Memory B cell (primary cell): ENCODE results near the gene GLIPR1L2.
"Not testable (repeated sequence)": the region's sequence is repeated elsewhere in the genome, so short reads cannot be mapped to it uniquely, and the experiment has no call there.

Experiments used
- ATAC-seq: fragments of 150-1000 bp; cut with Tn5 transposase; 2 replicates; pipeline ENCODE4 v1.10.0; 2021; ENCODE audit warnings: low read depth, mild to moderate bottlenecking, moderate library complexity
- DNase-seq, 2 donors: peaks; one replicate each; pipeline ENCODE4 v3.0.0; 2022; ENCODE audit warnings: low spot score in 2 of 2
- H3K27ac Mint-ChIP-seq: one replicate; pipeline ENCODE4 v1.8.0; 2022; ENCODE audit warnings: mild to moderate bottlenecking, moderate library complexity, mixed read lengths
- H3K27me3 Mint-ChIP-seq: one replicate; pipeline ENCODE4 v1.8.0; 2022; ENCODE audit warnings: mixed read lengths
- H3K36me3 Mint-ChIP-seq: one replicate; pipeline ENCODE4 v1.8.0; 2022; ENCODE audit warnings: mild to moderate bottlenecking, mixed read lengths
- H3K4me1 Mint-ChIP-seq: one replicate; pipeline ENCODE4 v1.8.0; 2022; ENCODE audit warnings: mixed read lengths
- H3K4me3 Mint-ChIP-seq: one replicate; pipeline ENCODE4 v1.8.0; 2022; ENCODE audit warnings: mild to moderate bottlenecking, moderate library complexity, mixed read lengths
- H3K9me3 Mint-ChIP-seq: one replicate; pipeline ENCODE4 v1.8.0; 2022; ENCODE audit warnings: mixed read lengths

The GLIPR1L2 gene

GRCh38 chr12:75390899-75391538 is at the start of gene GLIPR1L2:
TSS of gene GLIPR1L2 (plus strand) at chr12:75391089. CDS start at chr12:75391117, 28 bp downstream.
- Mint-ChIP-seq H3K9me3 (no peaks in the 10 kb centered on the region), H3K27ac (peak within 1 kb of the TSS; percentile 96), H3K4me1 (peaks cover 31% of the 10 kb centered on the region), H3K4me3 (peak within 1 kb of the TSS; percentile 91), H3K36me3 (peaks cover 2% of the 10 kb centered on the region), H3K27me3 (no peaks in the 10 kb centered on the region)
- peak; percentile 81 to 84 for DNase-seq
- ATAC-seq = peak; percentile 93

DNA sequence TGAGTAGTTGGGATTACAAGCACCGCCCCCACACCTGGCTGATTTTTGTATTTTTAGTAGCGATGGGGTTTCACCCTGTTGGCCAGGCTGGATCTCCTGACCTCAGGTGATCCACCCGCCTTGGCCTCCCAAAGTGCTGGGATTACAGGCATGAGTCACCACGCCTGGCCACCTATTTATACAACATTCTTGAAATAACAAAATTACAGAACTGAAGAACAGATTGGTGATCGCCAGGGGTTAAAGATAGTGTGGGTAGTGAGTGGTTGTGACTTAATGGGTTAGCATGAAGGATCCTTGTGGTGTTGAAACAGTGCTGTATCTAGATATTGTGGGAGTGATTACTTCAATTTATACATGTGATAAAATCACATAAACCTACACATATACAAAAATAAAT is 49.0 kb upstream of the GLIPR1L2 start:
- H3K27ac Mint-ChIP-seq = no peak overlapping the region
- ATAC-seq = no peak
- DNase-seq = no peak
- no peaks in the 10 kb centered on the region for H3K4me1 Mint-ChIP-seq
- H3K27me3 Mint-ChIP-seq = no peaks in the 10 kb centered on the region
- H3K4me3 Mint-ChIP-seq = no peak overlapping the region
- H3K36me3 Mint-ChIP-seq = no peaks in the 10 kb centered on the region
- peaks cover 3% of the 10 kb centered on the region for H3K9me3 Mint-ChIP-seq

DNA sequence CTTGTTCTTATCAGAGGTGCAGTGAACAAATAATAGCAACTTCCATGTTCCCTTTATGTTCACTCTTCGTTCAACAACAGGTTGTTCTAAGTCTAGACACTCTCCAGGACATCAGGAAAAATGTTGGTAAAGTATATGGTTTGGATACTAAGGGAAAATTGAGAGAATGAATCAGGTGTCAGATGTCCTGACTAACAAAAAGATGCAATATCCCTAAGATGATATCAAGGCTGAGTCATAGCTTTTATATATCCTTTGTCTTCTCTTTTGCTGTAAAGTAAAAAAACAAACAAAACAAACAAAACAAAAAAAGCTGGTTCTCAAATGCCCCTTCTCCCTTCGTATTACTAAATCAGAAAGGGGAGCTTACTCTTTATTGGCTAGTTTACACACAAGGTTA is 45.4 kb upstream of the GLIPR1L2 start:
- DNase-seq = no peak
- H3K36me3 Mint-ChIP-seq = no peaks in the 10 kb centered on the region

GRCh38 chr12:75346215-75346614 is 44.7 kb upstream of the GLIPR1L2 start:
- H3K27ac Mint-ChIP-seq, H3K4me1 Mint-ChIP-seq, H3K9me3 Mint-ChIP-seq, H3K4me3 Mint-ChIP-seq, DNase-seq, H3K36me3 Mint-ChIP-seq, H3K27me3 Mint-ChIP-seq: not testable (repeated sequence)
- ATAC-seq = peak; percentile 24

More for the DNA sequence above, 45.4 kb upstream of the GLIPR1L2 start:
- H3K27ac Mint-ChIP-seq = no peak overlapping the region
- no peaks in the 10 kb centered on the region for H3K9me3 Mint-ChIP-seq
- H3K27me3 Mint-ChIP-seq = no peaks in the 10 kb centered on the region
- ATAC-seq = no peak
- H3K4me3 Mint-ChIP-seq = no peak overlapping the region
- no peaks in the 10 kb centered on the region for H3K4me1 Mint-ChIP-seq

GRCh38 chr12:75349946-75350345 is 40.9 kb upstream of the GLIPR1L2 start:
- no peak overlapping the region for H3K27ac Mint-ChIP-seq
- H3K4me3 Mint-ChIP-seq = no peak overlapping the region
- peaks cover 13% of the 10 kb centered on the region for H3K36me3 Mint-ChIP-seq
- DNase-seq (no peak), ATAC-seq (no peak)
- H3K27me3 Mint-ChIP-seq = no peaks in the 10 kb centered on the region
- peaks cover 9% of the 10 kb centered on the region for H3K9me3 Mint-ChIP-seq
- H3K4me1 Mint-ChIP-seq = no peaks in the 10 kb centered on the region

- Mint-ChIP-seq H3K36me3 (peaks cover 16% of the 10 kb centered on the region), H3K4me3 (no peak overlapping the region), H3K4me1 (no peaks in the 10 kb centered on the region), H3K27ac (no peak overlapping the region), H3K9me3 (peaks cover 12% of the 10 kb centered on the region), H3K27me3 (no peaks in the 10 kb centered on the region)
- ATAC-seq (no peak), DNase-seq (no peak)
Measured at GRCh38 chr12:75350413-75350812, 40.5 kb upstream of the GLIPR1L2 start.

- no peak overlapping the region for H3K4me3 Mint-ChIP-seq
- DNase-seq (no peak), ATAC-seq (no peak)
- no peaks in the 10 kb centered on the region for H3K27me3 Mint-ChIP-seq
- peaks cover 16% of the 10 kb centered on the region for H3K36me3 Mint-ChIP-seq
- H3K9me3 Mint-ChIP-seq = peaks cover 12% of the 10 kb centered on the region
- H3K27ac Mint-ChIP-seq = no peak overlapping the region
- no peaks in the 10 kb centered on the region for H3K4me1 Mint-ChIP-seq
Measured at GRCh38 chr12:75354011-75354410, 36.9 kb upstream of the GLIPR1L2 start.

DNA sequence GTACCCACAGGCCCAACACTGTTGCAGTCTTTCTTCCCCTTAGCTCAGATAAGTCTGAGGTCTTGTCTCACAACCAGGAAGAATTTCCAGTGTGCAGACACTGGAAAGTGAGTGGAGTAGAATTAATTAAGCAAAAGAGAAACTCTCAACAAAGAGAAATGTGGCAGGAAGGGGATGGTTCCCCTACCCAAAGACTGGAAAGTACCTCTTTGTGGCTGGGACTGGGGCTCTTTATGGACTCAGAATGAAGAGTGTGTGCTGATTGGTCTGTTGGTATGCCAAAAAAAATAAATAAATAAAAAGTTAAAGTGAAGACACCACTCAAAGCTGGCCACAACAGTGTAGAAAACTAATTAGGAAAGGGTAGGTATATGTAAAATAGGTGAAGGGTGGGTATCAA is 30.0 kb upstream of the GLIPR1L2 start:
- no peak overlapping the region for H3K27ac Mint-ChIP-seq
- peaks cover 9% of the 10 kb centered on the region for H3K9me3 Mint-ChIP-seq
- DNase-seq (no peak), ATAC-seq (peak; percentile 51)
- peaks cover 7% of the 10 kb centered on the region for H3K4me1 Mint-ChIP-seq
- no peaks in the 10 kb centered on the region for H3K27me3 Mint-ChIP-seq
- peaks cover 5% of the 10 kb centered on the region for H3K36me3 Mint-ChIP-seq
- H3K4me3 Mint-ChIP-seq = no peak overlapping the region

DNA sequence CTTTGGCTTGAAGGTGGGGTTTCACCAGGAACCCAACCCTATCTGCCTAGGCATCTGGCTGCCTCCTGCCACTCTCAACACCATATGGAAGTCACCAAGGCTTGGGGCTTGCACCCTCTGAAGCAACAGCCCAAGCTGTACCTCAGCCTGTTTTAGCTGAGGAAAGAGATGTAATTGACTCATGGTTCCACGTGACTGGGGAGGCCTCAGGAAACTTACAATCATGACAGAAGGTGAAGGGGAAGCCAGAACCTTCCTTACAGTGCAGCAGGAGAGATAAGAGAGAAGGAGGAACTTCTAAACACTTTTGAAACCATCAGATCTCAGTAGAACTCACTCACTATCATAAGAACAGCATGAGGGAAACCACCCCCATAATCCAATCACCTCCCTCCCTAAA is 29.5 kb upstream of the GLIPR1L2 start:
- no peak overlapping the region for H3K27ac Mint-ChIP-seq

DNA sequence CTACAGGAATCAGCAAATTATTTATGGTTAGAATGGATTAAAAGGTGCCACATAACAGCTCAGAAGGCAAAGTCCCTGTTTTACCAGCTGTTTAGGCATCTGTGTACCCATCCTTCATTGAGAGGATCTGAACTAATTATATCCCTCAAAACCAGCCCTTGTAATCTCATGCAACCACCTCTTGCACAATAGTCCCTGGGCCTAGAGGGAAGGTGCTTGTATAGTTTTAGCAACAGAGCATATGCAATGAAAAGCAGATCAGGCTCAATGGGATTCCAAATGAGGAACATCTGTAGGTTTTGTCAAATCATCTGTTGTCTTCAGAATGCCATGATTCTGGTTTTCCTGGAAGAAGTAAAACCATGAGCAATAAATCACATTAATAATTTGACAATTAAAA is 26.0 kb upstream of the GLIPR1L2 start:
- peaks cover 9% of the 10 kb centered on the region for H3K9me3 Mint-ChIP-seq
- no peak overlapping the region for H3K4me3 Mint-ChIP-seq
- DNase-seq = no peak
- peaks cover 5% of the 10 kb centered on the region for H3K36me3 Mint-ChIP-seq
- H3K27me3 Mint-ChIP-seq = no peaks in the 10 kb centered on the region
- ATAC-seq = no peak
- H3K27ac Mint-ChIP-seq = no peak overlapping the region
- peaks cover 9% of the 10 kb centered on the region for H3K4me1 Mint-ChIP-seq

More for the DNA sequence above, 29.5 kb upstream of the GLIPR1L2 start:
- no peak overlapping the region for H3K4me3 Mint-ChIP-seq
- H3K27me3 Mint-ChIP-seq = no peaks in the 10 kb centered on the region
- H3K4me1 Mint-ChIP-seq = peaks cover 7% of the 10 kb centered on the region
- no peak for ATAC-seq
- DNase-seq = no peak
- peaks cover 5% of the 10 kb centered on the region for H3K36me3 Mint-ChIP-seq
- peaks cover 9% of the 10 kb centered on the region for H3K9me3 Mint-ChIP-seq

- Mint-ChIP-seq H3K27ac (no peak overlapping the region), H3K4me3 (no peak overlapping the region), H3K4me1 (peaks cover 4% of the 10 kb centered on the region), H3K9me3 (no peaks in the 10 kb centered on the region), H3K36me3 (no peaks in the 10 kb centered on the region), H3K27me3 (no peaks in the 10 kb centered on the region)
- ATAC-seq (no peak), DNase-seq (no peak)
Measured at GRCh38 chr12:75366629-75367028, 24.3 kb upstream of the GLIPR1L2 start.

GRCh38 chr12:75374971-75375370 is 15.9 kb upstream of the GLIPR1L2 start:
- Mint-ChIP-seq H3K9me3 (no peaks in the 10 kb centered on the region), H3K4me3 (no peak overlapping the region), H3K27ac (no peak overlapping the region), H3K27me3 (no peaks in the 10 kb centered on the region), H3K36me3 (peaks cover 2% of the 10 kb centered on the region), H3K4me1 (no peaks in the 10 kb centered on the region)
- DNase-seq (no peak), ATAC-seq (no peak)

DNA sequence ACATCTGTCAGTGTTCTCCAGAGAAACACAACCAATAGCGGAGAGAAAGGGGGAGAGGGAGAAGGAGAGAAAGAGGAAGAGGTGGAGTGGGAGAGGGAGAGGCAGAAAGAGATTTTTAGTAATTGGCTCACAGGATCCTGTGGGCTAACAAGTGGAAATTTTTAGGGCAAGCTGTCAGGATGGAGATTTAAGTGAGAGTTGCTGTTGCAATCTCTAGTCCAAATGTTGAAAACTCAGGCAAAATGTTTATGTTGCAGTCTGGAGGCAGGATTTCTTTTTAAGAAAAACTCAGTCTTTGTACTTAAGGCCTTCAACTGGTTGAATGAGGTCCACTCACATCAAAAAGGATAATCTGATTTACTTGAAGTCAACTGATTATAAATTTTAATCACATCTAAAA is 12.5 kb upstream of the GLIPR1L2 start:
- H3K4me1 Mint-ChIP-seq = no peaks in the 10 kb centered on the region
- DNase-seq (no peak), ATAC-seq (no peak)
- no peak overlapping the region for H3K27ac Mint-ChIP-seq
- H3K9me3 Mint-ChIP-seq = no peaks in the 10 kb centered on the region
- H3K27me3 Mint-ChIP-seq = no peaks in the 10 kb centered on the region
- no peak overlapping the region for H3K4me3 Mint-ChIP-seq
- peaks cover 2% of the 10 kb centered on the region for H3K36me3 Mint-ChIP-seq

DNA sequence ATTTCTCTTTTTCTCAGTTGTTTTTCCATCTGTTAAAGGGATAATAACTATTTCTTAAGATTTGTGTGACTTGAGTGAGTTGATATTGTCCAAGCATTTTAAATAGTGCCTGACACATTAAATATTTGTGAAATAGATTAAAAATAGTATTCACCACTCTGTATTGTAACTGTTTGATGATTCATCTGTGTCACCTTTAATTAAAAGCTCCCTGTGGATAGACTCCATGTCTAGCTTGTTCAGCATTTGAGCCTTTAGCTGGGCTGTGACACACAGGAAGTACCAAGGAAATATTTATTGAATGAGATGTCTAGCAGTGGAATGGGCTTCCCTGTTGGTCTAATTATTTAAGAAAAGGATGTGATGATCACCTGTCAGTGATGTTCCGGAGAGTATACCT is 1.8 kb upstream of the GLIPR1L2 start:
- no peak overlapping the region for H3K27ac Mint-ChIP-seq
- no peaks in the 10 kb centered on the region for H3K9me3 Mint-ChIP-seq
- H3K4me3 Mint-ChIP-seq = no peak overlapping the region
- H3K36me3 Mint-ChIP-seq = peaks cover 2% of the 10 kb centered on the region
- no peak for ATAC-seq
- H3K4me1 Mint-ChIP-seq = peaks cover 31% of the 10 kb centered on the region
- H3K27me3 Mint-ChIP-seq = no peaks in the 10 kb centered on the region
- DNase-seq = no peak

DNA sequence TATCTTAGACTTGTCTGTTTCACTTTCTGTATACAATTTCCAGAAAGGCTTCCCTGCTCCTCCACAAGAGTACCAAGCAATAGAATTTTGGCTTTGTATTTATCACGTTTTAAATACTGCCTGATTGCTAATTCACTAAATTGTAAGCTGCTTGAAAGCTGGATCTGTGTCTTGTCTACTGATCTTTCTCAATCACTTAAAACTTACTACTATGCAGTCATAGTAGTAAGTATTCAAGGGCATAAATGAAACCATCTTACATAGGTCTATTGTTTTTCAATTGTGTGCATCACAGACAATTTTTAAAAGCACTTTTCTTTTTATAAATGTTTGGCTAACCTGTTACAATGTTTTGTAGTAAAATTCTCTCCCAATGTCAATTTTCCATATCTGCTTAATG is 1.2 kb upstream of the GLIPR1L2 start:
- DNase-seq (no peak), ATAC-seq (no peak)
- Mint-ChIP-seq H3K27ac (peak overlapping the region; percentile 96), H3K36me3 (peaks cover 2% of the 10 kb centered on the region), H3K4me3 (peak overlapping the region; percentile 91), H3K9me3 (no peaks in the 10 kb centered on the region), H3K27me3 (no peaks in the 10 kb centered on the region), H3K4me1 (peaks cover 31% of the 10 kb centered on the region)
